NK-92 (cell line): ENCODE results near the gene ARHGAP26.
"Not testable (repeated sequence)": the region's sequence is repeated elsewhere in the genome, so short reads cannot be mapped to it uniquely, and the experiment has no call there.

Experiments
- DNase-seq: peaks from one replicate; lab custom pipeline; 2025; ENCODE audit not compliant: unreplicated experiment; lab: John Stamatoyannopoulos, UW

The ARHGAP26 gene

GRCh38 chr5:143191720-143192119, 421.5 kb downstream of the ARHGAP26 start:
- no peak for DNase-seq

- no peak for DNase-seq
These were observed 422.2 kb downstream of the ARHGAP26 start for GRCh38 chr5:143192191-143192900.

GRCh38 chr5:143194206-143194605, 424.0 kb downstream of the ARHGAP26 start:
- DNase-seq, result no peak

- DNase-seq, result no peak
These were observed 424.5 kb downstream of the ARHGAP26 start for GRCh38 chr5:143194713-143195112.

GRCh38 chr5:143195491-143195890, 425.3 kb downstream of the ARHGAP26 start:
- DNase-seq, result no peak

GRCh38 chr5:143196601-143197259, 426.6 kb downstream of the ARHGAP26 start:
- DNase-seq, result no peak

- DNase-seq, result no peak
These were observed 427.1 kb downstream of the ARHGAP26 start for GRCh38 chr5:143197260-143197656.

GRCh38 chr5:143198332-143198731, 428.2 kb downstream of the ARHGAP26 start:
- no peak for DNase-seq

- DNase-seq, result no peak
These were observed 429.0 kb downstream of the ARHGAP26 start for GRCh38 chr5:143199161-143199560.

GRCh38 chr5:143199843-143200242, 429.7 kb downstream of the ARHGAP26 start:
- no peak for DNase-seq

- no peak for DNase-seq
These were observed 430.7 kb downstream of the ARHGAP26 start for GRCh38 chr5:143200781-143201398.

- no peak for DNase-seq
These were observed 431.4 kb downstream of the ARHGAP26 start for GRCh38 chr5:143201589-143201988.

- not testable (repeated sequence) for DNase-seq
These were observed 433.3 kb downstream of the ARHGAP26 start for GRCh38 chr5:143203301-143203956.

- no peak for DNase-seq
These were observed 434.5 kb downstream of the ARHGAP26 start for GRCh38 chr5:143204474-143205246.

GRCh38 chr5:143205386-143205785, 435.2 kb downstream of the ARHGAP26 start:
- DNase-seq, result no peak

GRCh38 chr5:143205883-143206195, 435.7 kb downstream of the ARHGAP26 start:
- DNase-seq, result no peak

GRCh38 chr5:143206196-143207053, 436.2 kb downstream of the ARHGAP26 start:
- DNase-seq, result no peak

GRCh38 chr5:143207058-143207457, 436.9 kb downstream of the ARHGAP26 start:
- DNase-seq, result no peak

- no peak for DNase-seq
These were observed 437.6 kb downstream of the ARHGAP26 start for GRCh38 chr5:143207563-143208364.

- no peak for DNase-seq
These were observed 438.1 kb downstream of the ARHGAP26 start for GRCh38 chr5:143208365-143208641.
